ENCODE results near the gene ADAM23. TPM values are rescaled to one million over a fixed set of nuclear protein-coding genes. Genes with fewer than 3 reads are reported as not detected.
A peak's percentile ranks its signal among the peaks of the same experiment; 100 is the strongest.
"Not testable (repeated sequence)": the region's sequence is repeated elsewhere in the genome, so short reads cannot be mapped to it uniquely, and the experiment has no call there.

Gene ADAM23
- total RNA-seq = under 1 TPM; 0.85 to 0.98 TPM

DNA sequence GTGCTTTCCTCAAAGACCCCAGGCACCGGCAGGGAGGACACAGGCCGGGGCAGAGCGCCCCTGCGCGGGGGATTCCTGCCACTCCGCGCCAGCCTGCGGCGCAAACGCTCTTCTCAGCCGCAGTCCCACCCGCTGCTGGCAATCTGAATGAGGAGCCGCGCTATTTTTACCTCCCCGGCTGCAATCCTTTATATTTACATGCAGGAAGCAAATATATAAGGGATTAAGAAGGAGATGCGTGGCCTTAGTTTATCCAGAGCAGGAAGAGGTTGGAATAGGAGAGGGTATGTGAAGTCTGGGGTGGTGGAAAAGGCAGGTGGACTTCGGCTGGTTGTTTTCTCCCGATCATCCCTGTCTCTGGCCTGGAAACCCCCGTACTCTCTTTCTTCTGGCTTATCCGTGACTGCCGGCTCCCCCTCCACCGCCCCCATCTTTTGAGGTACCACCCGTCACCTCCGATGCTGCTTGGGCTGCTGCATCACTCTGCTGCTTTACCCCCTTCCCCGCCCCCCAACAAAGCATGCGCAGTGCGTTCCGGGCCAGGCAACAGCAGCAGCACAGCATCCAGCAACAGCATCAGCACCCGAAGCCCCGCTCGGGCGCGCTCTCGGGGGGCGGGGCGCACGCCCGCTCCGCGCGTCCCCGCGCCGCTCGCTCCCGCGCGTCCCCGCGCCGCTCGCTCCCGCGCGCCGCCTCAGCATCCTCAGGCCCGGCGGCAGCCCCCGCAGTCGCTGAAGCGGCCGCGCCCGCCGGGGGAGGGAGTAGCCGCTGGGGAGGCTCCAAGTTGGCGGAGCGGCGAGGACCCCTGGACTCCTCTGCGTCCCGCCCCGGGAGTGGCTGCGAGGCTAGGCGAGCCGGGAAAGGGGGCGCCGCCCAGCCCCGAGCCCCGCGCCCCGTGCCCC is at the start of gene ADAM23:
TSS of gene ADAM23 (plus strand) at position 700 of the 902 bp plus-strand sequence. CDS start 335 bp downstream, outside the sequence.
- Mint-ChIP-seq H3K36me3 (ENCODE audit: low read depth) (no peaks in the 10 kb centered on the region), H3K4me3 (peak within 1 kb of the TSS; percentile 74), H3K27me3 (peaks cover 68% of the 10 kb centered on the region), H3K9me3 (no peaks in the 10 kb centered on the region), H3K4me1 (peaks cover 15% of the 10 kb centered on the region), H3K27ac (no peak within 1 kb of the TSS)
- CTCF ChIA-PET = no interaction called here
- POLR2A ChIA-PET = no interaction called here
- peak; percentile 56 for DNase-seq

GRCh38 chr2:206396211-206396610 is 47.1 kb upstream of the ADAM23 start:
- Mint-ChIP-seq H3K4me3 (no peak overlapping the region), H3K27ac (no peak overlapping the region), H3K9me3 (peaks cover 3% of the 10 kb centered on the region), H3K36me3 (ENCODE audit: low read depth) (no peaks in the 10 kb centered on the region), H3K27me3 (peaks cover 4% of the 10 kb centered on the region), H3K4me1 (no peaks in the 10 kb centered on the region)
- CTCF ChIA-PET = no interaction called here
- POLR2A ChIA-PET = no interaction called here
- no peak for DNase-seq

- H3K4me3 Mint-ChIP-seq; CTCF ChIA-PET; POLR2A ChIA-PET; DNase-seq; H3K9me3 Mint-ChIP-seq; H3K36me3 Mint-ChIP-seq (ENCODE audit: low read depth); H3K27me3 Mint-ChIP-seq; H3K27ac Mint-ChIP-seq; H3K4me1 Mint-ChIP-seq: not testable (repeated sequence)
Measured at GRCh38 chr2:206402956-206403569, 40.3 kb upstream of the ADAM23 start.

DNA sequence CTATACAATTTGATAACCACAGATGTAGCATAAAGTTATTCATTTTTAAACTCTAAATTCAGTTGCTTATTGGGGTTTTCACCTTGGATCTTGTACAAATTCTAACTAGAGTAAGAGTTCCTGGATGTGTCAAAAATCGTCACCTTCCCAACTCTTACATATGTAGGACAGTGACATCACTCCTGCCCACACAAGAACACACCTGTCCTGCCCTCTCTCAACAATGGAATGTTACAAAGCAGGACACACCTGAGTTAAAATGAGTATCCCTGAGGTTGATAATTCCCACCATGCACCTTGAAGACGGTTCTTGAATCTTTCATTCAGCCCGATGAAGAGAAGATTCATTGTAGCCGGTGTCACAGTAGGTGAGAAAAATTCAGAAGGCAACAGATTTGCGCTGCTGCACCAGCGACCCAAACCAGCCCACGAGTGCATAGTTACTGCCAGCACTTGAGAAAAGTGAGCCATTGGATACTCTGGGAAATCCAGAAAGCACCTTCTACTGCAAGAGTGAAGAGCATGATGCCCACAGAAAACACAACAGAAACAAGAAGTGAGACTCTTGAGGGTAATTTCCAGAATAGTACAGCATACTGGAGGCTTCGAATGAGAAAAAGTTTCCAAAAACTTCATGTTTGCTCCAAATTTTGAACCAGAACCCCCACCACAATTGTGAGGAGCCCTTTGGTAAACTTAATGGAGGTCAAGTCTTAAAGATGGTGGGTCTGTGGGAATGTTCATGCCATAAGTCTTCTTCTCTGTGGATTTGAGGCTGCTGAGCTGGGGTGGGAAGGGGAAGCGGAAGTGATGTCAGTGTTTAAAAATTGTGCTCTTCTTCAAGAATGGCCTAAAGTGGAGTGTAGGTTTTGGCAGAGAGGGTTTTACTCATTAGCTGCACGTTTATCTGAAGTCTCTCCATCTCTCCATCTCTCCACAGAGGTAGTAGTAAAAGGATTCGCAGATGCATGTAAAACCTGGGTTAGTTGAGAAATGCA is 34.7 kb upstream of the ADAM23 start:
- DNase-seq = no peak
- POLR2A ChIA-PET = no interaction called here
- Mint-ChIP-seq H3K4me1 (no peaks in the 10 kb centered on the region), H3K27me3 (peaks cover 4% of the 10 kb centered on the region), H3K9me3 (no peaks in the 10 kb centered on the region), H3K4me3 (no peak overlapping the region), H3K27ac (no peak overlapping the region), H3K36me3 (ENCODE audit: low read depth) (no peaks in the 10 kb centered on the region)
- CTCF ChIA-PET = no interaction called here

DNA sequence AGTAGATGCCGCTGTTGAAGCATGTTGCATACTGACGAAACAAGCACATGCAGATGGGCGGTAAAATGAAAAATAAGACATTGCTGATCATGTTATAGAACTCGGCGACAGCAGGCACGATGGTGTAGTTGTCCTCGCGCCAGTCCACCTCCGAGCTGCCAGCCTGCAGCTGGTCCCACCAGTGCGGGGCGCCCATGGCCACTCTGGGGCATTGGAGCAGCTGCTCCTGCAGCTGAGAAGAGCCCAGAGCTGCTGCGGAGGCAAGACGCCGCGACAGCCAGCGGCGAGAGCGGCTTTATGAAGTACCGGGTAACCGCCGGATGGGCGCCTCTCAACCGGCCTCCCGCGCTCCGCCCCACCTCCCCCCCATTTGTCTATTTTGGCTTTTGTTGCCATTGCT is 32.6 kb upstream of the ADAM23 start:
- Mint-ChIP-seq H3K4me1 (no peaks in the 10 kb centered on the region), H3K36me3 (ENCODE audit: low read depth) (no peaks in the 10 kb centered on the region), H3K9me3 (no peaks in the 10 kb centered on the region), H3K4me3 (no peak overlapping the region), H3K27ac (no peak overlapping the region), H3K27me3 (peaks cover 9% of the 10 kb centered on the region)
- DNase-seq = no peak
- CTCF ChIA-PET = no interaction called here
- POLR2A ChIA-PET = no interaction called here

GRCh38 chr2:206415618-206416243 is 27.6 kb upstream of the ADAM23 start:
- Mint-ChIP-seq H3K36me3 (ENCODE audit: low read depth) (no peaks in the 10 kb centered on the region), H3K27ac (no peak overlapping the region), H3K4me1 (no peaks in the 10 kb centered on the region), H3K4me3 (no peak overlapping the region), H3K9me3 (peaks cover 9% of the 10 kb centered on the region), H3K27me3 (peaks cover 9% of the 10 kb centered on the region)
- ChIA-PET POLR2A (no interaction called here), CTCF (no interaction called here)
- DNase-seq = no peak

- no peak for DNase-seq
- Mint-ChIP-seq H3K4me1 (no peaks in the 10 kb centered on the region), H3K27me3 (peaks cover 5% of the 10 kb centered on the region), H3K36me3 (ENCODE audit: low read depth) (no peaks in the 10 kb centered on the region), H3K27ac (no peak overlapping the region), H3K4me3 (no peak overlapping the region), H3K9me3 (peaks cover 9% of the 10 kb centered on the region)
- ChIA-PET CTCF (no interaction called here), POLR2A (no interaction called here)
Measured at GRCh38 chr2:206418968-206419367, 24.4 kb upstream of the ADAM23 start.

- no peaks in the 10 kb centered on the region for H3K27me3 Mint-ChIP-seq
- H3K9me3 Mint-ChIP-seq = peaks cover 9% of the 10 kb centered on the region
- ChIA-PET CTCF (no interaction called here), POLR2A (no interaction called here)
- no peak overlapping the region for H3K27ac Mint-ChIP-seq
- no peak overlapping the region for H3K4me3 Mint-ChIP-seq
- H3K4me1 Mint-ChIP-seq = no peaks in the 10 kb centered on the region
- H3K36me3 Mint-ChIP-seq (ENCODE audit: low read depth) = no peaks in the 10 kb centered on the region
- DNase-seq = no peak
Measured at GRCh38 chr2:206420721-206421120, 22.6 kb upstream of the ADAM23 start.

- Mint-ChIP-seq H3K27me3 (no peaks in the 10 kb centered on the region), H3K4me1 (no peaks in the 10 kb centered on the region), H3K9me3 (peaks cover 4% of the 10 kb centered on the region), H3K36me3 (ENCODE audit: low read depth) (no peaks in the 10 kb centered on the region), H3K27ac (no peak overlapping the region), H3K4me3 (no peak overlapping the region)
- ChIA-PET CTCF (no interaction called here), POLR2A (no interaction called here)
- DNase-seq = no peak
Measured at GRCh38 chr2:206422493-206422892, 20.8 kb upstream of the ADAM23 start.

- DNase-seq = no peak
- CTCF ChIA-PET = no interaction called here
- Mint-ChIP-seq H3K27me3 (no peaks in the 10 kb centered on the region), H3K36me3 (ENCODE audit: low read depth) (no peaks in the 10 kb centered on the region), H3K27ac (no peak overlapping the region), H3K9me3 (peaks cover 4% of the 10 kb centered on the region), H3K4me3 (no peak overlapping the region), H3K4me1 (no peaks in the 10 kb centered on the region)
- POLR2A ChIA-PET = no interaction called here
Measured at GRCh38 chr2:206423147-206423546, 20.2 kb upstream of the ADAM23 start.

DNA sequence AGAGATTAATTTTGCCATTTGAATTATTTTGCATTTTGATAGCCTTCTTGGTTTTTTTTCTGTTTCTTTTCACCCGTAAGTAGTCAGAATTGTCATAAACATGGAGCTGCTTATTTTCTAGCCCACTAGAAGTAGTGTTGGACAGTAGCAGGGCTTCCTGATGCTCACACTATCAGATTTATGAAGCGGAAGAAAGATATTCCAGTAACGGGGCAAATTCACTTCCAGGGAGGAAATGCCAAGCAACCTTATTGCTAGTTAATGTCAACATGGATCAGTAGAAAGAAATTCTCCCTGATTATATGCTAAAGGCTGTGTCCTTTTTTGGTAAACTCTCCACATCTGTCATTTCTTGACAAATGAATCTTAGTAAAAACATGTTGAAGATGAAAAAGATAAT is 19.2 kb upstream of the ADAM23 start:
- ChIA-PET POLR2A (no interaction called here), CTCF (no interaction called here)

DNA sequence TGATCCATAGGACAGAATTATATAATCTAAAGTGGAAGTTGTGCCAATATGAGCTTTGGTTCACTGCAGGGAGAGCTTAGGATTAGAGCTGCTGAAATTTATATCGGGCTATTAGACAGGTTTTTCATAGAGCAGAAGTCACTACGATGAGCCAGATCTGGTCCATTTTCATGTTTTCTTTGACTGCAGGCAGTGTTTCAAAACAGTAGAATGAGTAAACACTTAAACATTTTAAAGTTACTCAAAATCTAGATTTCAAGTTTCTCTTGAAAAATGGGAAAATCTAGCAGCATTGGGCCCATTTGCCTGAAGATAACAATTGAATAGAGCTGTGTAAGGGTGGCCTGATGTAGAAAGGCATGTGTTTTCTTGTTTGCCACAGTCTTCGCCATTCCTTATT is 14.5 kb upstream of the ADAM23 start:
- Mint-ChIP-seq H3K4me3 (no peak overlapping the region), H3K4me1 (no peaks in the 10 kb centered on the region), H3K27ac (no peak overlapping the region)

More for the DNA sequence above, 19.2 kb upstream of the ADAM23 start:
- no peak overlapping the region for H3K27ac Mint-ChIP-seq
- H3K4me1 Mint-ChIP-seq = no peaks in the 10 kb centered on the region
- no peak for DNase-seq
- H3K4me3 Mint-ChIP-seq = no peak overlapping the region
- H3K27me3 Mint-ChIP-seq = no peaks in the 10 kb centered on the region
- H3K9me3 Mint-ChIP-seq = peaks cover 3% of the 10 kb centered on the region
- H3K36me3 Mint-ChIP-seq (ENCODE audit: low read depth) = no peaks in the 10 kb centered on the region

GRCh38 chr2:206430452-206430851 is 12.9 kb upstream of the ADAM23 start:
- Mint-ChIP-seq H3K36me3 (ENCODE audit: low read depth) (no peaks in the 10 kb centered on the region), H3K27ac (no peak overlapping the region), H3K4me1 (no peaks in the 10 kb centered on the region), H3K27me3 (peaks cover 4% of the 10 kb centered on the region), H3K9me3 (no peaks in the 10 kb centered on the region), H3K4me3 (no peak overlapping the region)
- no peak for DNase-seq
- CTCF ChIA-PET = no interaction called here
- POLR2A ChIA-PET = no interaction called here

More for the DNA sequence above, 14.5 kb upstream of the ADAM23 start:
- Mint-ChIP-seq H3K27me3 (peaks cover 4% of the 10 kb centered on the region), H3K36me3 (ENCODE audit: low read depth) (no peaks in the 10 kb centered on the region), H3K9me3 (no peaks in the 10 kb centered on the region)
- no peak for DNase-seq
- CTCF ChIA-PET = interaction anchor here (1.0 kb wide), 1 partner anchor 11 kb away, joined by 3 read pairs; no protein-coding TSS in a partner anchor
- POLR2A ChIA-PET = no interaction called here
